AG10803 (cell line): ENCODE results near the gene NBPF1.
"Not testable (repeated sequence)": the region's sequence is repeated elsewhere in the genome, so short reads cannot be mapped to it uniquely, and the experiment has no call there.

ENCODE experiments used
- DNase-seq: peaks from one replicate; pipeline ENCODE4 v3.0.0; 2010; ENCODE audit warnings: low read depth
- H3K4me3 ChIP-seq: 2 replicates; pipeline ENCODE4 v1.5.1; 2011; ENCODE audit warnings: mild to moderate bottlenecking, low read length, control low read depth
- CTCF ChIP-seq: conservative IDR thresholded peaks from 2 replicates; pipeline ENCODE4 v1.5.1; 2011; ENCODE audit warnings: mild to moderate bottlenecking, low read length, control low read depth, inconsistent platforms

NBPF1 gene

GRCh38 chr1:16621300-16621658 lies 7.9 kb upstream of the NBPF1 start:
- no peak overlapping the region for H3K4me3 ChIP-seq
- no peak for DNase-seq
- TF ChIP-seq CTCF, result no peak

GRCh38 chr1:16619803-16620501 lies 6.6 kb upstream of the NBPF1 start:
- H3K4me3 ChIP-seq, DNase-seq: not testable (repeated sequence)

- DNase-seq, result no peak
- TF ChIP-seq CTCF, result no peak
- no peak overlapping the region for H3K4me3 ChIP-seq
Observed at GRCh38 chr1:16618719-16619118, 5.4 kb upstream of the NBPF1 start.

GRCh38 chr1:16617778-16618580 lies 4.6 kb upstream of the NBPF1 start:
- H3K4me3 ChIP-seq, result no peak overlapping the region
- no peak for DNase-seq
- TF ChIP-seq CTCF, result no peak

- no peak for TF ChIP-seq CTCF
- H3K4me3 ChIP-seq, result no peak overlapping the region
- no peak for DNase-seq
Observed at GRCh38 chr1:16617114-16617631, 3.8 kb upstream of the NBPF1 start.

- TF ChIP-seq CTCF, result no peak
- H3K4me3 ChIP-seq, result no peak overlapping the region
- no peak for DNase-seq
Observed at GRCh38 chr1:16615253-16616252, 2.2 kb upstream of the NBPF1 start.
